Ammon's horn (tissue), 1 donor: ENCODE results near the gene APMAP.

Experiments used
- DNase-seq: peaks from one replicate; pipeline ENCODE4 v3.0.0-alpha.2; 2016; ENCODE audit warnings: low spot score

APMAP gene

DNA sequence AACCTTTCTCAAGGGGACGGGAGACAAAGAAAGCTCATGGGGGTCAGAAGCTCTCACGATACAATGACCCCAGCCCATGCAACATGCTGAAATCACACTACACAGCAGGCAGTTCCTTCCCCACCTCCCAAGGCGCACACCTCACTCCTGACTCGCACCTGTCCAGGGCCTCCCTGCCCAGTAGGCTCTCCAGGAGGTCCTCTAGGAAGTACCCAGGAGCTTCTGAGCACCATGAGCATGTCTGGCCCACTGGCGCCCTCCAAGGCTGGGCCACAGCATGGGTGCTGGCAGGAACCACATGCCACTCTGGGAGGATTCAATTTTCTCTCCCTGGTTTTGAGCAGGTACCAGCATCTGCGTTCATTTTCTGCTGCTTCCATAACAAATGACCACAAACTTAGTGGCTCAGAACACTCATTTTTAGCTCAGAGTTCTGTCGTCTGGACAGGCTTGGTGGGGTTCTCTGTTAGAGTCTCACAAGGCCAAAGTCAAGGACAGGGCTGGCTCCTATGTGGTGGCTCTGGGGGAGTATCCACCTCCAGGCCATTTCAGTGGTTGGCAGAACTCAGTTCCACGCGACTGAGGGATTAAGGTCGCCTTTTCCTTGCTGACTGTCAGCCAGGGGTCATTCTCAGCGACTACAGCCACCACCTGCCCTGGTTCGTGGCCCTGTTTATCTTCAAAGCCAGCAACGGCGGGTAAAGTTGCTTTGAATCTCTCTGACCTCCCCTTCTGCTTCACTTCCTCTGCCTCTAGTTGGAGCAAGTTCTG lies 32.7 kb upstream of the APMAP start:
- no peak for DNase-seq

DNA sequence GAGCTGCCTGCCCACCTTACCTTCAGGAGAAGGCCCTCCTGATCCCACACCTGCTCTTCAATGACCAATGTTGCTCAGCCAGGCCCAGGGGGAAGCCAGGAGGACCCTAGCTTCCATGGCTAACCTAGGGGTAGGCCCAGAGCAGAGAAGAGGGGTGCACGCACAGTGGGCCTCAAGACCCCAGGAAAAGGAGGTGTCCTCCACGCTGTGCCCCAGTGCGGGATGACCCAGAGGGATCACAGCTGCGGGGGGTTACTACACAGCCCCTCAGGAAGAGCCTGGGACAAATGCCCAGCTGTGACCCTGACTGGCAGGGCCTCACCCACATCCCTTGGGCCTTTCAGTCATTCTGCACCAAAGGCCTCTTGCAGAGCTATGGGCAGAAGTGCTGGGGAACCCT lies 31.6 kb upstream of the APMAP start:
- no peak for DNase-seq

DNA sequence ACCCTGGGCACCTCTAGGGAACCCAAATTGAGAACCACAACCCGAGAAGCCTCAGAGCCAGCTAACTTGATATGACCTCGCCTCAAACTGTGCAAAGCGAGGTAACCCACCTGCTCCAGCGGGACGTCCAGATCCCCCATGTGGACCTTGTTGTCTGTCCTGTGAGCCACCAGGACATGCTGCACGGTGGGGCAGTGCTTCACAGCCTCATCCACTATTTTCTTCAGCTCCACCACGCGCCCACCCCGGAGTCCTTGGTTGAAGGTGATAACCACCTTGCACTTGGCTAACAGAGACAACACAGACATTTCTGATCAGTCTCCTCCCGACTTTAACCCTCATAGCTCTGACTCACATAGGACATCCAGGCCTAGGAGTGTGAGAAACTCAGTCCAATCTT lies 30.8 kb upstream of the APMAP start:
- DNase-seq = no peak

DNA sequence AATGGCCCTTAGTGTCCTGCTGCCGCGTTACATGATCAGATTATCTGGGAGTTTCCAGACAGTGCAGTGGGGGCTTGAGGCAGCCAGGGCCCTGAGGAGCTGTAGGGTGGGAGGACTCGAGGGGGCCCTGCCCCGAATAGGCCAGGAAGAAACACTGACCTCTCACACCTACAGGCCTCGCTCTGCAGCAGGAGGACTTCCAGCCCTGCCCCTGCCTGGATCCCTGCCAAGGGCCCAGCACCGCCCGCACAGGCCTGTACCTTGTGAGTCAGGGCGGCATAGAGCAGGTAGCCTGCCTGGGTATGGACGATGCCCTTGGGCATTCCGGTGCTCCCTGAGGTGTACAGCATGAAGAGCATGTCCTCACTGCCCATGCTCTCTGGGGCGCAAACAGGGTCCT lies 30.1 kb upstream of the APMAP start:
- no peak for DNase-seq

DNA sequence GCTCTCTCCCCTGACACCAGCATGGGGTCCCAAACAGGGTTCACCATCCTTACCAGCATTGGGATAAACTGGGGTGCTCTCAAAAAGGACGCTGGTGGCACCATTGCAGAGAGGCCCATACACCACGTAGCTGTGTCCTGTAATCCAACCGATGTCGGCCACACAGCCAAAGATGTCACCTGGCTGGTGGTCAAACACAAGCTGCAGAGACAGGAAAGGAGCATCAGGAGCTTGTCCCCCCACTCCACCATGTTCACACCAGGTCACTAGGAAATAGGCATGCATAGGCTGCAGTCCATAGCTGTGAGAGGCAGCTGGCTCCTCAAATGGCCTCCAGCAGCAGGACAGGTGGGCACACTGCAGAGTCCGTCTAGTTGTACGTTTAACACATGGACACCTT lies 28.8 kb upstream of the APMAP start:
- DNase-seq = no peak

DNA sequence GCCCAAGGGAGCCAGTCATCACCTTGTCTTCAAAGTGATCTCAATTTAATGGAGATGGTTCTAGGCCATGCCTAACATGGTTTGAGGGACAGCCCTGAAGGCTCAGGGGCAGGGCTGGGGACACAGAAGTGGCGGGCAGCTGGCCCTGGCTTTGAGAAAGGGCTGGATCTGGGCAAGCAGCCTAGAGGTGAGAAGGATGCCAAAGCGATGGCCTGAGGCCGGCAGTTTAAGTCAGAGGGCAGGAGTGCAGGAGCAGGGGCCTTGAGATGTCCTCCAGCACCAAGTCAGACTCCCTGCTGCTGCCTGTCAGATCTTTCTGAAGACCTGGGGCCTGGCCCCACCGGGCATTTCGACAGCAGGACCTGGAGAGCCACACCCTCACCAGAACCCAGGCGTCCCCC lies 28.4 kb upstream of the APMAP start:
- no peak for DNase-seq

DNA sequence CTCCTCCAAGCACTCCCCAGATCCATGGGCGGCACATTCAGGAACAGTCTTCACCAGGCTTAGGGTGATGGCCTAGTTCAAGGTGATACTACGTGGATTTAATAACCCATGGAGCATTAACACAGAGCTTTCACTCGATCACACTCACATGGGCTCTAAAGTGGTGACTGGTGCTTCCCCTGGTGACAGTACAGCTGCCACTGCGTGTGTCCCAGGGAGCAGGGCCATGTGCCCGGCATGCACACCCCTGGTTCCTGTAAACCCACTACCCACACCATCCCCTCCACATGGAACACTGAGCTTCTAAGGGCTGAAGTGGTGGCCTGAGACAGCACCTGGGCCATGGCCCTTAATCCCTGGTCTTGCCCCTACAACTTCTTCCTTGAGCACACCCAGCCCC lies 27.8 kb upstream of the APMAP start:
- no peak for DNase-seq

DNA sequence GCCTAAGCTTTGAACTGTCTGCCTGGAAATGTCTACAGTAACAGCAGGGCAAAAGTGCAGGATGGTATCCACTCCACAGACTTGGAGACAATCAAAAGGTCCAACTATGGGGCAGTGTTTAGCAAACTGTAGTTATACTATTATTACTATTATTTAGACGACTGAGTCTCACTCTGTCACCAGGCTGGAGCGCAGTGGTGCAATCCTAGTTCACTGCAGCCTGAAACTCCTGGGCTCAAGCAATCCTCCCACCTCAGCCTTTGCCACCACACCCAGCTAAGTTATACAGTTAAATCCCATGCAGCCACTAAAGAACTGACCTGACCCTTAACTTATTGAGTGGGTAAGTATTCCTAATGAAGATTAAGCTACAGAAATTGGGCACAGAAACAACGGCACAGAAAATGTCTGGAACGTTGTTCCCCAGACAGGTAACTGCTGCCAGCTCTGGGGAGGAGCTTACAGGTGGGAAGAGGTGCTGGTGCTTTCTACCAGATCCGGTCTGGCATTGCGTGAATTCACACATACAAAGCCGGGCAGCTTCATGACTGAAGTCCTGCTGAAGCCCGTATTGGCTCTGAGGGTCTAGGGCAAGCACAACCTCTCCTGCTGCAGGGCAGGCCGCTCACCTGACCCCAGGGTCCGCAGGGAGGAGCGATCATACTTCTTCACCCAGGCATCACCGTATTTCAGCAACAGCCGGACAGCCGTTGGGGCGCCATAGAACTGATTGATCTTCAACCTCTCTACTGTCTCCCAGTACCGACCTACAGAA lies 27.0 kb upstream of the APMAP start:
- DNase-seq = no peak

DNA sequence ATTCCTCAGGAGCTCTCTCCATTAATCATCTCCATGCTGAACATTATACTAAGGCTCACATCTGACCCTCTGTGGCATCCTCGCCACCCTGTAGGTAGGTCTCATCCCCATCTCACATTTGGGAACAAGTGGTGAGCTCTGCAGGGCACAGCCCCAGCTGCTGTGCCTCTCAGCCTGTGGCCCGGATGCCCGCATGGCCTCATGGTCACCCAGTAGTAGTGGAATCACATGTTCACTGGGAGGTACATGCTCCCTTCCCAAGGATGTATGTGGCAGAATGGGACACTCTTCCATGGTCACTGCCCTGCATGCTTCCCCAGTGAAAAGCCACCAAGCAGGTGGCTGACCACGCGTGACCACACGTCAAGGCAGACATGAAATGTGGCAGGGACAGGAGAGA lies 26.3 kb upstream of the APMAP start:
- DNase-seq = no peak

DNA sequence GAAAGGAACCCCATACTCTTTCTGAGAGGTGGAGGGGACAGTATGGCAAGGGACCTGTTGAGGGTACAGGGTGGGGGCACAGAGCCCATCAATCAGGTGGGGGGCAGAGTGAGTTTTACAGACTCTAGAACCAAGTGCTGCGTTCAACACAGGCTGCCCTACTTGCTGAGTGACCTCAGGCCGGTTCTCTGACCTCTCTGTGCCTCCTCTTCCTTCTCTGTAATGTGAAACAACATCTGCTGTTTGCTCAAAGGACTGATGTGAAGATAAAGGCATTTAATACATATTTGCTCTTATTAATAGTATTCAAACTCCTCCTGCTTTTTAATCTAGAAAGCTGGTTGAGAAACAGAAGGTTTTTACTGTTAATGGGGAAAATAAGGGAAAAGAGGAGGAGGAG lies 25.9 kb upstream of the APMAP start:
- no peak for DNase-seq

DNA sequence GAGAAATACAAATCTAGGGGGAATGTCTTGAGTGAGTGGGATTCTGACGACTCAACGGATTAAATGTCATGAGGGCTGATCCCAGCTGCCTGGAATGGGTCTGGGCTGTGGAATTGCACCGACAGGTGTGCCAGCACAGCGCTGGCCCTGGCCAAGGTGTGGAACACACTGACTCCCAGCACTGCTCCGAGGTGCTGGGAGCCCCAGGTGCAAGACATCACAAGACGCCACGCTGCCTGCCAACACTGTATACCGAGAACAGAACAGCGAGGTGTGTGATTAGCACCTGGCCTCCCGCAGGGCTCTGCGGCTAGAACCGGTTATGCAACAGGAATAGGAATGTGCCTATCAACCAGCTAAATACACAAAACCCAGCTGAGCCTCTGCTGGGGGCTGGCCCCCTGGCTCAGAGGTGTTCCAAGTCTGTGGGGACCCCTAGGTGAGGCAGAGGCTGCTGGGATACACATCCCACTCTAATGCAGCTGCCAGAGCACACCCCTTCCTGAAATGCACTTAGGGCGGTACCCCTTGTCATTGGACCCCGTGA lies 24.8 kb upstream of the APMAP start:
- no peak for DNase-seq

DNA sequence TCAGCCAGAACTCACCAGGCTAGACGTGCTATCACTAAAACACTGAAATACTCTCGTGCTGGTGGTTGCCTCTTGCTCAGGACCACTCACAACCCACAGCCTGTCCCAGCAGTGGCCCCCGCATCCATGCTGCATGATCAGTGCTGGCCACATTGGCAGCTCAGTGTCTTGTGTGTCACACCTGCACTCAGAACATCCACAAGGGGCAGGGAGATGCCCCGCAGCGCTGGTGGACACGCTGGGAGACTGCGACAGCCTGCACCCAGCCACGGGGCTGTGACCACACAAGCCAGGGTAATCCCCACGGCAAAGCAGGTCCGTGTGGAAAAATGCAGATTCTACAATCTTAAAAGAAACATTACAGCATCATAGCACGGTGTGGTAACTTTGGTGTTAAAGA lies 23.9 kb upstream of the APMAP start:
- DNase-seq = no peak

DNA sequence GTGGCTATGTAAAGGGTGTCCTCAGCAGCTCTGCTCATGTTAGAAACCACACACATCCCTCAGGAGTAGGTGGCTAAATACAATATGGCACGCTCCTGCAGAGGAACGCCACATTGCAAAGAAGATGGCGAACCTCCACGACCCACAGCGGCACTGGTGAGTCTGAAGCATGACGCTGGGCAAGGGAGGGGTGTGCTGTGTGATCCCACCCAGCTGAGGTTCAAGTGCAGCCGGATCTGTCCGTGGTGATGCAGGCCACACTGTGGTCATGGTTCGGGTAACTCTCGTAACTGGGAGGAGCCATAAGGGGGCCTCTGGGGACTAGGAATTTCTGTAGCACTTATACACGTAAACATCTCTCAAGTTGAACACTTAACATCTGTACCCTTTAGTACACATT lies 23.4 kb upstream of the APMAP start:
- no peak for DNase-seq

DNA sequence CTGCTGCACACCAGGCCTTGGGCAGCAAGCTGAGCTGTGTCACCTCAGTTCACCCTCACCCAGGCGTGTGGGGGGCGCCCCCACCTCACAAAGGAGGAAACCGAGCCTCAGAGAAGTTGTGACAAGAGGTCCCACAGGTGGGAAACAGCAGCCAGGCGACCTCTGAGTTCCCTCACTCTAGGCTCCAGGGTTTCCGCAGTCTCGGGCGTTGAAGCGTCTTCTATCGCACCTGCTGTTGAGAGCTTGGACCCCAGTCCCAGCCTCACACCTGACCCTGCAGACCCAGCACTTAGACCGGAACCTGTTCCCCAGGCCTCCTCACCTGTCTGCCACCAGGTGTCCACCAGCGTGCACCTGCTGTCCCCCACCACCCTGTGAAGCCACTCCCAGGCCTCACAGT lies 22.3 kb upstream of the APMAP start:
- no peak for DNase-seq

DNA sequence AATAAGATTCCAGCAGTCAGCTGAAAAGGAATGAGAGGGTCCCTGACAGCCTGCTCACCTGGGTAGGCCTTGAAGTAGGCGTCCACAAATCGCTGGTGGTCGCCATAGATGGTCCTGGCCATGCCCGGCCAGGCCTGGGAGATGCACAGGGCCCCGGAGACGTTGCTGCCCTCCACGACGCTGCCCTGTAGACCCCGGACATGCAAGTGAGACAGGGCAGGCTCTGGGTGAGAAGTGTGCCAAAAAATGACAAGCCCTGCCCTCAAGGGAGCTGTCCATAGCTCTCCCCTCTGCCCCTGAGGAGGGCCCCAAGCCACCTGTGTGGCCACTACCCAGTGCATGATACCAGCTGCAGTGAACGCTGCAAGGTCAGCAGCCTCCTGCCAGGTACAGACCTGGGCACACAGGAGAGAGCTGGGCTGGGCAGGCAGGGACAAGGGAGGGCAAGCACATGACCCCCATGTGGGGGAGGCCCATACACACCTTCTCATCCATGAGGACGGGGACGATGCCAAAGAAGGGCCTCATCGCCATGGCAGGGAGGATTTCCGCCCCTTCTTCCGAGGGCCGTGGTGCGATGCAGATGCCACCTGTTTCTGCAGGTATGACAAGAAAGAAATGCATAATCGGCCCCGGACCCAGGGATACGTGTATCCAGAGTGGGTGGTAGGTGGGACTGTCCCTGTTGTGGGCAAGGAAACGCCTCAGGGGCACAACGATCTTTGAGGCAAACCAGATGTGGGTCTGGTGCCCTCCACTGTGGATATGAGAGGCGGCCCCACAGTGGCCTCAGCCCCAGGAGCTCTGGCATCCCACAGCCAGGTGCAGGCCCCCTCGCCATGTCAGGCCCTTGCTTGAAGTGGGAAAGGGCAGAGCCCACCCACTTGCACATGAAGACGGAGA lies 21.2 kb upstream of the APMAP start:
- no peak for DNase-seq

DNA sequence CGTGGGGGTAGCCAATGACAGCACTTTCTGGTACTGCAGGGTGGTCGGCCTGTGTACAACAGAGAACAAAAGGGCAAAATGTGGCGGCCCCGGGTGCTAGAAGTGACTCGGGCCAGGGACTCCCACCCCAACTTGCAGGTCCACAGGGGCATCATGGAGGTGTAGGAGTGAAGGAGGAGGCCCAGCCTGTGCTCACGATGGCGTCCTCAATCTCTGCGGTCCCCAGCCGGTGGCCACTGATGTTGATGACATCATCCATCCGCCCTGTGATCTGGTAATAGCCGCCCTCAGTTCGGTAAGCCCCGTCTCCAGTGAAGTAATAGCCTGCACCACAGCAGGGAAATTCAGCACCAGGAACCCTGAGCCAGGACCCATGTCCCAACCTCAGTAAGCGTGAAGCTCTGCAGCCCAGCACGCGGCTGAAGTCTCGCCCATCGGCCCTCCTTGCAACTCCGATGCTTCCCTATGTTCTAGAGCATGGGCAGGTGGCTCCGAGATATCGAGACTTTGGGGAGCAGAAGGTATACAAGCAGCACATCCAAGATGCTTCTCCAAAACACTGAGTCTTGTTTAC lies 20.2 kb upstream of the APMAP start:
- no peak for DNase-seq

DNA sequence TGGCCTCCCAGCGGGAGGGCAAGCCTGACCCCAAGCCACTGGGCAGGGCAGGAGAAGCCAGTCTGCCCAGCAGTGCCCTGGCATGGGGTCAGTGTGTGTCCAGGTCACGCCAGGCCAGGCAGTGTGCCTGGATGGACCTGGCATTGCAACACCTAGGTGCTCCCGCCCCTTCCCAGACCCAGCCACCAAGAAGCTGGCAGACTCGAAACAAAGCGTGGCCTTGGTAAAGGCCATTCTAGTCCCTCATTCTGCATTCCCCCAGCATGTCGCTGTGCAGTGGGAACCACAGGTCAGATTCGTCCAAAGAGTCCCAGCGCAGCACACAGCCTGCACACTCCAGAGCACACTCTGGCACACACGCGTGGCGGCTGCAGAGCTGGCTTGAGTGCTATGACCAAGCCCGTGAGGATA lies 19.3 kb upstream of the APMAP start:
- no peak for DNase-seq

DNA sequence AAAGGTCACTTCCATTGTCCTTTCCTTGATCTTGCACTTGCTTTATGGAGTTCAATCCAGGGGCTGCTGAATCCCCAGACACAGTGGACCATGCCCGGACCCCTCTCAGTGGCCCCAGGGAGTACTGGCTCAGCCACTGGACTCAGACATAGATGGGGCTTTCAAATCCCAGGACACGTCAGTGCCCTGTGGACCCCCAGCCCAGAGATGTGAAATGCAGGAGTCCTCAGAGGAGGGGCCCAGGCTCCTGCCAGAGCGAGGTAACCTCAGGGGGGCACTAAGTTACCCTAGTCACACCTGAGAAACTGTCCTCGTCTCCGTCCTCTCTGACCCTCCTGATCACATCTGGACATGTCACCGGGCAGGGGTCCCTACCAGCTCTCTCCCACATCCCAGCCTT lies 18.7 kb upstream of the APMAP start:
- DNase-seq = no peak

DNA sequence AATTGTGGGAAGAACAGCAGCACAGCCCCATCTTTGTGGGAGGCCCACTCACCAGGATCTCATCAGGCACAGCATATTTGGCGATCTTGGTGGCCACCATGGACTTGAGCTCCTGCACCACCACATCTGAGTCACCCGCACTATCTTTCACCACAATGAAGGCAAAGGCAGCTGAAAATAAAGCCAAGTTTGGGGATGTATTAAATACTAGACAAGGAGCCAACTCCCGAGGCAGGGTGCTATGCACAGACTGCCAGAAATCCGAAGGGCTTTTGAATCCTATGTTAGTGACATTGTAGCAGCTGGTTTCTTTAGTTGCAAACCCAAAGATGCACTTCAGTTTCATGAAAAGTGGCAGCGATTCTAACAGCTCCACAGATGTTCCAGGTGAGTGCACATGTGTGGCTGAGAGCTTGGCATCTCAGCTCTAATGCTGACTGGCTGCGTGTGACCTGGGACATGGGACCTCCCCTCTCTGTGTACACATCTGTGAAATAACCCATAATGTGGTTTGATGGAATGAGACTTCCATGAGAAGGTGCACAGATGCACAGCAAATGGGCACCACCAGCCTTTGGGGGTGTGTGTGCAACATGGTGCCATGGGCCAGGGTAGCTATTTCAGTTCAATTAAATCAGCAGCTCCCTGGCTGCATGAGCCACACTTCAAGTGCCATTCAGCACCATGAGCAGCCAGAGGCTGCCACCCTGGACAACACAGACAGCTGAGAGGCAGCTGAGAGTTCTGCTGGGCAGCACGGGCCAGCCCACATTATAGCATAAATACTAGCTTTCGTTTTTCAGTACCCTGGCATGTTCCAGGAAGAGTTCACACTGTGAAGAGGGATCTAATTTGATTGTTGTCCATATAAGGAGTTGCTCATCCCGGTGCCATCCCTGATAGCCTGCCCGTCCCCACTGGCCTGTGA lies 16.9 kb upstream of the APMAP start:
- no peak for DNase-seq

DNA sequence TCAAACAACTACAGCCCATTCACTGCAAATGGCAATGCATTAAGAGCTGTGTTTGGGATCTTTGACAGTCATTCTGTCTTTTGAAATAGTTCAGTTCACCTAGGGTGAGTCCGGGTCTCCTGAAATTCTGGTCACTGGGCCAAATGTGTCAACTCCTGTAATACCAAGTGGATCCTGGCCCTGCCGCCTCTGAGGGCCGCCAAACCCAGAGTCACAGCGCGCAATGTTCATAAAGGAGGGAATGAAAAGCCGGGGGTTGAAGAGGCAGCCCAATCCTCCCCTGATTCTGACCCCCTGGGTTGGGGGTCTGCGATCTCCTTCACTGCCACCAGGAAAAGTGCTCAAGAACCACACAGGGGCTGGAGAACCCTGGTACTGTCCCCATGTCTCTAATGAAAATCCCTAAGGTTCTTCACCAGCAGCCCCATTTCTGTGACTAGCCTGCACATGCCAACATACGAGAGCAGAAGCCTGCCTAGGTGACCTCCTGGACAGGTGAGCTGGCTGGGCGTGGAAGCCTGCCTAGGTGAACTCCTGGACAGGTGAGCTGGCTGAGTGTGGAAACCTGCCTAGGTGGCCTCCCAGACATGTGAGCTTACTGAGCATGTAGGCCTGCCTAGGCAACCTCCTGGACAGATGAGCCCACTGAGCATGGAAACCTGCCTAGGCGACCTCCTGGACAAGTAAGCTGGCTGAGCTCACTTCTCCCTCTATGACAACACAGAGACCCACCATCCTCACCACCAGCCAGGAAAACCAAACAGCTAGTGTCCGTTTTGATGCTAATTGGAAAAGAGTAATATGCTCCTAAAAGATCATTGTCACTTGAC lies 16.1 kb upstream of the APMAP start:
- no peak for DNase-seq
